Prostate gland (tissue), 2 donors: ENCODE data around the gene IER2. TPM values are rescaled to one million over a fixed set of nuclear protein-coding genes. Genes with fewer than 3 reads are reported as not detected.

Experiments
- DNase-seq: peaks from one replicate; pipeline ENCODE4 v3.0.0-alpha.2; 2019; ENCODE audit warnings: low spot score
- H3K27ac ChIP-seq, 2 donors: fragments of 200-600 bp; sonication (generic); 2 replicates each; pipeline ENCODE4 v1.5.1; 2017 to 2019
- H3K27me3 ChIP-seq: fragments of 200-600 bp; sonication (generic); replicated peaks from 2 replicates; pipeline ENCODE4 v1.5.1; 2019; ENCODE audit not compliant: insufficient read depth
- H3K36me3 ChIP-seq, 2 donors: fragments of 200-600 bp; sonication (generic); 1 replicate in 1 of 2; 2 replicates in 1 of 2; pipeline versions ENCODE4 v1.5.1 to v1.8.1; 2017 to 2019
- H3K4me1 ChIP-seq: fragments of 200-600 bp; sonication (generic); replicated peaks from 2 replicates; pipeline ENCODE4 v1.5.1; 2019
- H3K4me3 ChIP-seq, 2 donors: fragments of 200-600 bp; sonication (generic); 2 replicates each; pipeline ENCODE4 v1.5.1; 2017 to 2019
- H3K9me3 ChIP-seq: fragments of 200-600 bp; sonication (generic); 2 replicates; pipeline ENCODE4 v1.5.1; 2017
- CTCF ChIP-seq, 4 experiments: fragments of 200-600 bp in 2 of 4; fragments of 450-650 bp in 2 of 4; sonication (generic) in 2 of 4; IDR thresholded peaks; 1 replicate in 3 of 4; 2 replicates in 1 of 4; pipeline ENCODE4 v1.5.1; 2016 to 2019; ENCODE audit warnings: antibody characterized with exemption in 4 of 4, mild to moderate bottlenecking in 2 of 4, moderate library complexity in 2 of 4
- POLR2A ChIP-seq: fragments of 450-650 bp; IDR thresholded peaks from one replicate; pipeline ENCODE4 v1.6.1; 2016; ENCODE audit warnings: antibody characterized with exemption, mild to moderate bottlenecking
- POLR2AphosphoS5 ChIP-seq: sonication (generic); formaldehyde crosslinking; IDR thresholded peaks from one replicate; pipeline ENCODE4 v1.6.1; 2017; ENCODE audit warnings: antibody characterized with exemption
- WGBS: methylation state at CpG from one replicate; pipeline ENCODE4 v1.1.5; 2018; 5-methylcytosine and 5-hydroxymethylcytosine counted together
- intact Hi-C: fragments of 100-400 bp; cut with DNase I; formaldehyde crosslinking; loops from one replicate; pipeline ENCODE4 v1.14.2; 2022
- total RNA-seq, 2 donors: library from RNA; depleted of rRNA; stranded (reverse); fragments of >200 nt; gene quantifications; one replicate each; pipeline ENCODE4 v1.1.0, GENCODE V29; 2016

The IER2 gene
- total RNA-seq, 2 donors from 2014 or later: 34.7 to 75.7 TPM

DNA sequence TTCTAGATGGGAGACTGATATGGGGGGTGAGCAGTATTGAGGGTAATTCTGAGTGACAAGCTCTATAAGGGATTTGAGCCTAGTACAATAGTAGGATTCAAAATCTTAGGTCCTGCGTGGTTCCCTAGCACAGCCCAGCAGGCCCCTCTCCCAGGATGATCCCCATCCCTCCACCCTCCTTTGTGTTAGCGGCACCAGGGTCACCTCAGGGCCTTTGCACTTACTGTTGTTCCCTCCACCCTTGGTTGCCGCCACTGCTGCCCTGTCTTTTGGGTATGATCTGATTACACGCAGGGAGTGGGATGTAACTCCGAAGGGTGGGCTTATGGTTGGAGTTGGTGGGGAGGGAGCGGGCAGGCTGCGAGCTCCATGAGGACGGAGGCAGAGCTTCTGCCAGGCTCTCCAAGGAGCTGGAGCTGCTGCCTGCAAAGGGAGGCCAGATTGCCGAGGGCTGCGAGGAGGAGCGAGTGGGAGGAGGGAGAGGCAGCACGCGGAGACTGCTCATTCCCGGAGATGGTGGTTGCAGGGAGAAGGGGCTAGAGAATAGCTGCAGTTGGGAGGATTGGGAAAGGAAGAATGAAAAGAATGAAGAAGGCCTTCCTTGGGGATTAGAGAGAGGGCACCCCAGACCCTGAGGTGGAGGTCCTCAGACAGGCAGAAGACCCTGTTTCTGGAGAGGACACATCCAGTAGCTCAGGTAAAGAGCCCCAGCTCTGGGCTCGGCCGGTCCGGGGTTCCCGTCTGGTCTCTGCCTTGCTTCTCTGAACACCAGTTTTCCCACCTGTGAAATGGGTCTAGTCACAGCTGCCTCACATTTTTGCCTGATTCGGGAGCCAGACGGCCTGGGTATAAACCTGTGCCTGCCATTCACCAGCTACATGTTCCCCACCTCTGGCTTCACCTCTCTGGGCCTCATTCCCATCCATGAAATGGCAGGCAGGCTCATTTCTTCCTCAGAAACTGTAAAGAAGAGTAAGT is 26.9 kb upstream of the IER2 start:
- DNase-seq: no peak
- Histone ChIP-seq H3K9me3 (no peaks in the 10 kb centered on the region), H3K4me1 (no peaks in the 10 kb centered on the region), H3K27me3 (no peaks in the 10 kb centered on the region), H3K36me3 (no peaks in the 10 kb centered on the region), H3K27ac (no peak overlapping the region), H3K4me3 (no peak overlapping the region)
- 86% methylated on average over 20 of the region's 20 CpGs for WGBS
- TF ChIP-seq POLR2AphosphoS5 (no peak), POLR2A (no peak), CTCF (IDR thresholded peaks at IDR 0.05) (no peak)
- intact Hi-C loops: no loop called here

DNA sequence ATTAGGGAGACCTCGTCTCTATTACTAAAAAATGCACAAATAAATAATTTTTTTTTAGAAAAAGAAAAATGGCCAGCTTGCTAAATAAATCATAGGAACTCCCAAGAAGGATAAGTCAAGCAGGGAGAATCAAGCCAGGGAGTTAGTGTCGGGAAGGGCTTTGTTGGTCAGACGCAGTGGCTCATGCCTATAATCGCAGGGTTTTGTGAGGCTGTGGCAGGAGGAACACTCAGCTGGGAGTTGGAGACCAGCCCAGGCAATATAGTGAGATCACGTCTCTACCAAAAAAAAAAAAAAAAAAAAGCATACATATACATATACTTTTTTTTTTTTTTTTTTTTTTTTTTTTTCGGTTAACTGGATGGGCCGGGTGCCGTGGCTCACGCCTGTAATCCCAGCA is 23.2 kb upstream of the IER2 start:
- Histone ChIP-seq H3K27me3 (no peaks in the 10 kb centered on the region), H3K4me3 (no peak overlapping the region), H3K9me3 (no peaks in the 10 kb centered on the region), H3K4me1 (no peaks in the 10 kb centered on the region), H3K27ac (no peak overlapping the region), H3K36me3 (no peaks in the 10 kb centered on the region)
- no peak for TF ChIP-seq POLR2A
- TF ChIP-seq CTCF (IDR thresholded peaks at IDR 0.05): no peak
- TF ChIP-seq POLR2AphosphoS5: no peak
- DNase-seq: no peak
- WGBS: 80% methylated on average over 9 of the region's 9 CpGs
- intact Hi-C loops: no loop called here

DNA sequence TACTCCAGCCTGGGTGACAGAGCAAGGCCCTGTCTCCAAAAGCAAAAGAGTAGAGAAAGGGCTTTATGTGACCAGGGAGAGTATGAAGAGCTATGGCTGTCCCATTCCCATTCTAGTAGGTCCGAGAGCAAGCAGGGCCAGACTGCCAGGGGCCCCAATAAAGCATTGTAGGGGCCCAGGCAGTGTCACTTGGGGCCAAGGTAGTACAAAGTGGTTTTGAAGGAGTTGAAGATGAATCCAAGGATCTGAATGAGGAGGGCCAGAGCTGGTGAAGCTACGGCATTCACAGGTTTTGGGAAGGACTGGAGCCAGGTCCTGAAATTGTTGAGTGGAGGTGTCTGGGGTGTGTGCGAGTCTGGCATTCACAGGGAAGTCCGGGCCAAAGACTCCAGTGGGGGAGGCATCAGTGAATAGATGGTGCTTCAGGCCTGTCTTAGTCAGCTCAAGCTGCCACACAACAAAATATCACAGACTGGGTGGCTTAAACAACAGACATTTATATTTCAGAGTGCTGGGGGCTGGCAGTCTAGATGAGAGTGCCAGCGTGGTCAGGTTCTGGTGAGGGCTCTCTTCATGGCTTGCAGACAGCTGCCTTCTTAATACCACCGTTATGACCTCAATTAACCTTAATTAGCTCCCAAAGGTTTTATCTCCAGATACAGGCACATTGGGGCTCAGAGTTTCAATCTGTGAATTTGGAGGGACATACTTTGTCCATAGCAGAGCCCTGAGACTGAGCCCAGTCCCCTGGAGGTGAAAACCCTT is 22.2 kb upstream of the IER2 start:
- Histone ChIP-seq H3K9me3 (no peaks in the 10 kb centered on the region), H3K27me3 (no peaks in the 10 kb centered on the region), H3K36me3 (no peaks in the 10 kb centered on the region), H3K4me3 (no peak overlapping the region), H3K4me1 (no peaks in the 10 kb centered on the region), H3K27ac (no peak overlapping the region)
- 89% methylated on average over 6 of the region's 6 CpGs for WGBS
- intact Hi-C loops: no loop called here
- DNase-seq: no peak
- TF ChIP-seq POLR2A: no peak
- no peak for TF ChIP-seq CTCF (IDR thresholded peaks at IDR 0.05)
- TF ChIP-seq POLR2AphosphoS5: no peak

GRCh38 chr19:13128583-13128982 is 21.6 kb upstream of the IER2 start:
- WGBS: 38% methylated on average over 1 of the region's 1 CpG
- TF ChIP-seq POLR2A (no peak), CTCF (IDR thresholded peaks at IDR 0.05) (no peak), POLR2AphosphoS5 (no peak)
- intact Hi-C loops: no loop called here
- no peaks in the 10 kb centered on the region for H3K4me1 ChIP-seq
- no peaks in the 10 kb centered on the region for H3K9me3 ChIP-seq
- no peak overlapping the region for H3K27ac ChIP-seq
- no peaks in the 10 kb centered on the region for H3K36me3 ChIP-seq
- H3K4me3 ChIP-seq: no peak overlapping the region
- H3K27me3 ChIP-seq: no peaks in the 10 kb centered on the region
- DNase-seq: no peak
